HepG2 (cell line): Measurements from ENCODE around the gene SEMA3E.

Experiments used
- ARNTL ChIP-seq: sonication (generic); formaldehyde crosslinking; IDR thresholded peaks from 2 replicates; pipeline ENCODE4 v1.4.0; 2020; ENCODE audit warnings: mild to moderate bottlenecking, missing genetic modification reagents
- EP300 ChIP-seq, 3 experiments: sonication (generic) in 1 of 3; formaldehyde crosslinking in 1 of 3; IDR thresholded peaks; 2 replicates each; pipeline versions ENCODE4 v1.5.1 to v1.6.1; 2011 to 2020; ENCODE audit warnings: low read depth in 2 of 3, low read length in 2 of 3, borderline replicate concordance in 1 of 3, improper control_type of control experiment in 1 of 3, mild to moderate bottlenecking in 1 of 3, missing genetic modification reagents in 1 of 3, moderate library complexity in 1 of 3
- TAF1 ChIP-seq: sonication (generic); formaldehyde crosslinking; IDR thresholded peaks from 2 replicates; pipeline ENCODE4 v1.4.0; 2020; ENCODE audit warnings: missing genetic modification reagents
- TF ChIP-seq, protein P1 (sequence below): sonication (generic); formaldehyde crosslinking; IDR thresholded peaks from 2 replicates; pipeline ENCODE4 v1.5.0; 2020; ENCODE audit warnings: missing genetic modification reagents
- TF ChIP-seq, protein P2 (sequence below): sonication (generic); formaldehyde crosslinking; IDR thresholded peaks from 2 replicates; pipeline ENCODE4 v1.5.0; 2020; ENCODE audit warnings: missing genetic modification reagents

DNA sequence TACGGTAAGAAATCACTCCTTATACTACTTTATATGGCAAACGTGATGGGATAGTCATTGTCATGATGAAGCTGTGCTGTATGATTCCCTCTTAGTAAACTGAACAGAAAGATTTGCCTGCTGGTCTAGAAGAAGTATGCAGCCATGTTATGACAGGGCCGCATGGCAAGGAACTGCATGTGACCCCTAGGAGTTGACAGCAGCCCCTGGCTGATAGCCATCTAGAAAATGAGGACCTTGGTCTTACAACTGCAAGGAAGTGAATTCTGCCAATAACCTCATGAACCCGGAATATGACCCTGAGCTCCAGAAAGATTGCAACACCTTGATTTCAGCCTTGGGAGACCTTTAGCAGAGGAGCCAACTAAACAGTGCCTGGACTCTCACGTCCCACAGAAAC lies 193.3 kb downstream of the SEMA3E start:
- TF ChIP-seq TAF1 (CRISPR knock-in tag) = no peak
- no peak for TF ChIP-seq EP300 (IDR thresholded peaks at IDR 0.05; ENCODE audit: low read depth in 2 of 2, low read length in 2 of 2)
- no peak for TF ChIP-seq EP300 (CRISPR knock-in tag; IDR thresholded peaks at IDR 0.05; ENCODE audit: borderline replicate concordance)
- TF ChIP-seq ARNTL (CRISPR knock-in tag) = no peak
- TF ChIP-seq, protein P1, sequence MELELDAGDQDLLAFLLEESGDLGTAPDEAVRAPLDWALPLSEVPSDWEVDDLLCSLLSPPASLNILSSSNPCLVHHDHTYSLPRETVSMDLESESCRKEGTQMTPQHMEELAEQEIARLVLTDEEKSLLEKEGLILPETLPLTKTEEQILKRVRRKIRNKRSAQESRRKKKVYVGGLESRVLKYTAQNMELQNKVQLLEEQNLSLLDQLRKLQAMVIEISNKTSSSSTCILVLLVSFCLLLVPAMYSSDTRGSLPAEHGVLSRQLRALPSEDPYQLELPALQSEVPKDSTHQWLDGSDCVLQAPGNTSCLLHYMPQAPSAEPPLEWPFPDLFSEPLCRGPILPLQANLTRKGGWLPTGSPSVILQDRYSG (CRISPR knock-in tag) = no peak
- TF ChIP-seq, protein P2, sequence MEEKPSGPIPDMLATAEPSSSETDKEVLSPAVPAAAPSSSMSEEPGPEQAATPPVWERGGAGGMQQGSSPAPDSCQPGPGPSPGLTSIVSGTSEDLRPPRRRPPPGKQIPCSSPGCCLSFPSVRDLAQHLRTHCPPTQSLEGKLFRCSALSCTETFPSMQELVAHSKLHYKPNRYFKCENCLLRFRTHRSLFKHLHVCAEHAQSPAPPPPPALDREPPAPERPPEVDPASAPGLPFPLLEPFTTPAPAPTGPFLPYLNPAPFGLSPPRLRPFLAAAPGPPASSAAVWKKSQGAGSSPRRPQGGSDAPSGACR (CRISPR knock-in tag) = no peak
